ENCODE results near the gene CYB5A. TPM values are rescaled to one million over a fixed set of nuclear protein-coding genes. Genes with fewer than 3 reads are reported as not detected.
A peak's percentile ranks its signal among the peaks of the same experiment; 100 is the strongest.

CYB5A gene
- total RNA-seq, 6 experiments from 2014 or later, result 817 to 1,434 (median 907) TPM

DNA sequence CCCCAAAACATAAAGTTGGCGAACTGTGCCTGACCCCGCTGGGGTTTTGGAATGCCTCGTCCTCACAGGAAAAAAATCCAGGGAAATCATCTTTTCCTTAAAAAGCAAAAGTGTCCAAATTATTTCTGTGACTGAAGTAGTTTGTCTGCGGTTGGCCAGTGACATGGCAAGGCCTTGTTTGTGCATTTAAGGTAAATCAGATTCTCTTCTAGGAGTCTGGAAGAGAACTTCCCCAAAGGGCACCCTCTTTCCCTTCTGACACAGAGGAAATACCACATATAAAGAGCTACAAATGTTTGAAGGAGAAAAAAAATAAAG lies 737 bp upstream of the CYB5A start:
- DNase-seq (no peak), ATAC-seq (no peak)
- Histone ChIP-seq H3K27me3 (no peaks in the 10 kb centered on the region), H3K9me3 (no peaks in the 10 kb centered on the region), H3K4me3 (peak overlapping the region; percentile 95 to 98 (median 95)), H3K36me3 (no peaks in the 10 kb centered on the region), H3K27ac (peak overlapping the region; percentile 75 to 95 (median 78)), H3K4me1 (peaks cover 0 to 8% (median 4%) of the 10 kb centered on the region in 4 donors)
- 3% methylated on average over 4 of the region's 4 CpGs for WGBS (ENCODE audit: insufficient coverage, low coverage, low lambda C conversion rate, missing lambda C conversion rate)
- intact Hi-C loops (cut with DNase I), result no loop called here
- no peak for TF ChIP-seq POLR2A (IDR thresholded peaks at IDR 0.05)
- TF ChIP-seq, protein P1, sequence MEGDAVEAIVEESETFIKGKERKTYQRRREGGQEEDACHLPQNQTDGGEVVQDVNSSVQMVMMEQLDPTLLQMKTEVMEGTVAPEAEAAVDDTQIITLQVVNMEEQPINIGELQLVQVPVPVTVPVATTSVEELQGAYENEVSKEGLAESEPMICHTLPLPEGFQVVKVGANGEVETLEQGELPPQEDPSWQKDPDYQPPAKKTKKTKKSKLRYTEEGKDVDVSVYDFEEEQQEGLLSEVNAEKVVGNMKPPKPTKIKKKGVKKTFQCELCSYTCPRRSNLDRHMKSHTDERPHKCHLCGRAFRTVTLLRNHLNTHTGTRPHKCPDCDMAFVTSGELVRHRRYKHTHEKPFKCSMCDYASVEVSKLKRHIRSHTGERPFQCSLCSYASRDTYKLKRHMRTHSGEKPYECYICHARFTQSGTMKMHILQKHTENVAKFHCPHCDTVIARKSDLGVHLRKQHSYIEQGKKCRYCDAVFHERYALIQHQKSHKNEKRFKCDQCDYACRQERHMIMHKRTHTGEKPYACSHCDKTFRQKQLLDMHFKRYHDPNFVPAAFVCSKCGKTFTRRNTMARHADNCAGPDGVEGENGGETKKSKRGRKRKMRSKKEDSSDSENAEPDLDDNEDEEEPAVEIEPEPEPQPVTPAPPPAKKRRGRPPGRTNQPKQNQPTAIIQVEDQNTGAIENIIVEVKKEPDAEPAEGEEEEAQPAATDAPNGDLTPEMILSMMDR (IDR thresholded peaks at IDR 0.05), result no peak

DNA sequence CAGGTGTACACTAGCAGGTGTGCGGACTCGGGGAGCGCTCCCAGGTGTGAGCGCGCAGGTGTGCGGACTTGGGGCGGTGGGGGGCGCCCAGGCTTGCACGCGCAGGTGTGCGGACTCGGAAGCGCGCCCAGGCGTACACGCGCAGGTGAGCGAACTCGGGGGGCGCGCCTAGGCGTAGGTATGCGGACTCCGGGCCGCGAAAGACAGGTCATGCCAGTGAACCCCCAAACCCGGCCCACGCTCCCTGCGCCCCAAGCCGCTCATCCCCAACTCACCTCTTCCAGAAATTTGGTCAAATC lies 342 bp downstream of the CYB5A start:
- peaks cover 0 to 8% (median 4%) of the 10 kb centered on the region in 4 donors for H3K4me1 ChIP-seq
- no CpG with 5 or more reads among the region's 30 CpGs for WGBS (ENCODE audit: insufficient coverage, low coverage, low lambda C conversion rate, missing lambda C conversion rate)

DNA sequence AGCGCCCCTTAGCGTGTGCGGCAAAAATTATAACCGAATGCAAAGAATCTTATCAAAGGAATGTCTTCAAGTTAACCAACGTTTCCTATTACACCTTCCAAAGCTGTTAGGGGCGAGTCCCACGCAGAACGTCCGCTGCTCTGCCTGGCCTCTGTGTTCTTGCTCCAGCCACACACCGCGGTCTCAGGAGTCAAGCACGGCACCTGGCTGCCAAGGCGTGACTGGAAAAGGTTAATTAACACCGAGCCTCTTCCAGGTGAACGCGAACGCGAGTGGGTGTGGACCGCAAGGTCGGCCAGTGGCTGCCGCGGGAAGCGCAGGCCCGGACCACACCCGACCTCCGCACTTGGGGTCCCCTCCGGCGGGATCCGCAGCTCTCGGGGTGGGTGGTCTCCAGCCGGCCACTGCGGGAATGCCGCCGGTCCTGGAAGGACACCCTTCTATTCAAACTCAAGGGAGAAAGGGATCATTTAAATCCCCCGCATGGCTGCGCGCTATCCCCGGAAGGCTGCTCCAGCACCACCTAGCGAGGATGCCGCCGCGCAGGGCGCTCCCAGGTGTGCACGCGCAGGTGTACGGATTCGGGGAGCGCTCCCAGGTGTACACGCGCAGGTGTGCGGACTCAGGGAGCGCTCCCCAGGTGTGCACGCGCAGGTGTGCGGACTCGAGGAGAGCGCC lies 830 bp downstream of the CYB5A start:
- WGBS (ENCODE audit: insufficient coverage, low coverage, low lambda C conversion rate, missing lambda C conversion rate), result 9% methylated on average over 15 of the region's 57 CpGs
- peak overlapping the region; percentile 95 to 98 (median 95) for H3K4me3 ChIP-seq
- H3K27ac ChIP-seq, result peak overlapping the region; percentile 89 to 95 (median 95)
- TF ChIP-seq, protein P1 (IDR thresholded peaks at IDR 0.05), result peak in 1 of 4 donors; percentile 27
- TF ChIP-seq POLR2A (IDR thresholded peaks at IDR 0.05), result no peak
- ATAC-seq (peak; percentile 1 to 26 (median 12)), DNase-seq (peak in 1 of 3 donors; percentile 56)
- H3K9me3 ChIP-seq, result no peaks in the 10 kb centered on the region
- intact Hi-C loops (cut with DNase I), result no loop called here
- H3K36me3 ChIP-seq, result no peaks in the 10 kb centered on the region
- H3K27me3 ChIP-seq, result no peaks in the 10 kb centered on the region
- peaks cover 0 to 12% (median 5%) of the 10 kb centered on the region in 4 donors for H3K4me1 ChIP-seq

More for the DNA sequence above, 342 bp downstream of the CYB5A start:
- Histone ChIP-seq H3K9me3 (no peaks in the 10 kb centered on the region), H3K36me3 (no peaks in the 10 kb centered on the region), H3K27ac (peak overlapping the region; percentile 89 to 95 (median 95)), H3K4me3 (peak overlapping the region; percentile 95 to 98 (median 95)), H3K27me3 (no peaks in the 10 kb centered on the region)
- intact Hi-C loops (cut with DNase I), result no loop called here
- TF ChIP-seq, protein P1 (IDR thresholded peaks at IDR 0.05), result no peak
- no peak for TF ChIP-seq POLR2A (IDR thresholded peaks at IDR 0.05)
- no peak for DNase-seq
- peak; percentile 0 to 7 (median 0) for ATAC-seq

GRCh38 chr18:74290021-74290420 lies 1.7 kb downstream of the CYB5A start:
- ATAC-seq (peak in 3 of 4 donors; percentile 2 to 21 (median 4)), DNase-seq (no peak)
- 24% methylated on average over 3 of the region's 7 CpGs for WGBS (ENCODE audit: insufficient coverage, low coverage, low lambda C conversion rate, missing lambda C conversion rate)
- peaks cover 0 to 21% (median 9%) of the 10 kb centered on the region in 4 donors for H3K4me1 ChIP-seq
- intact Hi-C loops (cut with DNase I), result no loop called here
- peak overlapping the region; percentile 89 to 95 (median 95) for H3K27ac ChIP-seq
- TF ChIP-seq, protein P1 (IDR thresholded peaks at IDR 0.05), result no peak
- no peak for TF ChIP-seq POLR2A (IDR thresholded peaks at IDR 0.05)
- H3K4me3 ChIP-seq, result peak overlapping the region; percentile 95 to 98 (median 95)
- no peaks in the 10 kb centered on the region for H3K9me3 ChIP-seq
- no peaks in the 10 kb centered on the region for H3K27me3 ChIP-seq
- no peaks in the 10 kb centered on the region for H3K36me3 ChIP-seq
